KOPT-K1 (cell line): Measurements from ENCODE around the gene DDN.

ENCODE experiments used
- H3K27ac ChIP-seq: fragments of 200-600 bp; sonication (generic); 2 replicates; pipeline ENCODE4 v1.5.1; 2016; ENCODE audit warnings: antibody characterized with exemption, mild to moderate bottlenecking, low read depth, low read length; ENCODE audit not compliant: poor library complexity, severe bottlenecking
- H3K36me3 ChIP-seq: fragments of 200-600 bp; sonication (generic); 2 replicates; pipeline ENCODE4 v1.5.1; 2017; ENCODE audit warnings: antibody characterized with exemption, mild to moderate bottlenecking, low read length, moderate library complexity; ENCODE audit not compliant: insufficient read depth
- H3K9me3 ChIP-seq: fragments of 200-600 bp; sonication (generic); 2 replicates; pipeline ENCODE4 v1.5.1; 2017; ENCODE audit warnings: antibody characterized with exemption, low read length, mild to moderate bottlenecking; ENCODE audit not compliant: insufficient read depth, poor library complexity, severe bottlenecking

DDN gene

GRCh38 chr12:48972952-48973483 lies 26.2 kb downstream of the DDN start:
- H3K36me3 ChIP-seq, result no peaks in the 10 kb centered on the region
- H3K27ac ChIP-seq, result no peak overlapping the region
- no peaks in the 10 kb centered on the region for H3K9me3 ChIP-seq

GRCh38 chr12:48972213-48972951 lies 26.8 kb downstream of the DDN start:
- H3K9me3 ChIP-seq, result no peaks in the 10 kb centered on the region
- H3K36me3 ChIP-seq, result no peaks in the 10 kb centered on the region
- no peak overlapping the region for H3K27ac ChIP-seq

- H3K27ac ChIP-seq, result no peak overlapping the region
- H3K9me3 ChIP-seq, result no peaks in the 10 kb centered on the region
- no peaks in the 10 kb centered on the region for H3K36me3 ChIP-seq
Measured at GRCh38 chr12:48970702-48971334, 28.4 kb downstream of the DDN start.

GRCh38 chr12:48969833-48970701 lies 29.1 kb downstream of the DDN start:
- H3K27ac ChIP-seq, result no peak overlapping the region

GRCh38 chr12:48969160-48969771 lies 29.9 kb downstream of the DDN start:
- no peaks in the 10 kb centered on the region for H3K9me3 ChIP-seq
- H3K27ac ChIP-seq, result no peak overlapping the region
- H3K36me3 ChIP-seq, result no peaks in the 10 kb centered on the region

More at GRCh38 chr12:48969833-48970701, 29.1 kb downstream of the DDN start:
- H3K36me3 ChIP-seq, result no peaks in the 10 kb centered on the region
- no peaks in the 10 kb centered on the region for H3K9me3 ChIP-seq

- Histone ChIP-seq H3K27ac (no peak overlapping the region), H3K9me3 (no peaks in the 10 kb centered on the region), H3K36me3 (no peaks in the 10 kb centered on the region)
Measured at GRCh38 chr12:48968467-48968866, 30.7 kb downstream of the DDN start.

GRCh38 chr12:48967991-48968390 lies 31.2 kb downstream of the DDN start:
- no peaks in the 10 kb centered on the region for H3K9me3 ChIP-seq
- no peak overlapping the region for H3K27ac ChIP-seq

GRCh38 chr12:48966177-48966895 lies 32.8 kb downstream of the DDN start:
- no peak overlapping the region for H3K27ac ChIP-seq
- no peaks in the 10 kb centered on the region for H3K9me3 ChIP-seq
- H3K36me3 ChIP-seq, result no peaks in the 10 kb centered on the region

More at GRCh38 chr12:48967991-48968390, 31.2 kb downstream of the DDN start:
- no peaks in the 10 kb centered on the region for H3K36me3 ChIP-seq

GRCh38 chr12:48965298-48965838 lies 33.8 kb downstream of the DDN start:
- no peaks in the 10 kb centered on the region for H3K36me3 ChIP-seq
- no peaks in the 10 kb centered on the region for H3K9me3 ChIP-seq
- no peak overlapping the region for H3K27ac ChIP-seq

- no peaks in the 10 kb centered on the region for H3K36me3 ChIP-seq
- no peak overlapping the region for H3K27ac ChIP-seq
Measured at GRCh38 chr12:48961801-48962200, 37.4 kb downstream of the DDN start.

GRCh38 chr12:48961331-48961730 lies 37.8 kb downstream of the DDN start:
- no peak overlapping the region for H3K27ac ChIP-seq
- H3K9me3 ChIP-seq, result no peaks in the 10 kb centered on the region

More at GRCh38 chr12:48961801-48962200, 37.4 kb downstream of the DDN start:
- H3K9me3 ChIP-seq, result no peaks in the 10 kb centered on the region

GRCh38 chr12:48960834-48961233 lies 38.3 kb downstream of the DDN start:
- Histone ChIP-seq H3K27ac (no peak overlapping the region), H3K9me3 (no peaks in the 10 kb centered on the region), H3K36me3 (no peaks in the 10 kb centered on the region)

More at GRCh38 chr12:48961331-48961730, 37.8 kb downstream of the DDN start:
- no peaks in the 10 kb centered on the region for H3K36me3 ChIP-seq

GRCh38 chr12:48958049-48958388 lies 41.2 kb downstream of the DDN start:
- H3K36me3 ChIP-seq, result peaks cover 18% of the 10 kb centered on the region; the same call in 1 of the 2 replicates
- no peak overlapping the region for H3K27ac ChIP-seq
- no peaks in the 10 kb centered on the region for H3K9me3 ChIP-seq
